ENCODE measurements around the gene ACADVL. TPM values are rescaled to one million over a fixed set of nuclear protein-coding genes. Genes with fewer than 3 reads are reported as not detected.

Gene ACADVL
- total RNA-seq, 1 donor, result 163 TPM

DNA sequence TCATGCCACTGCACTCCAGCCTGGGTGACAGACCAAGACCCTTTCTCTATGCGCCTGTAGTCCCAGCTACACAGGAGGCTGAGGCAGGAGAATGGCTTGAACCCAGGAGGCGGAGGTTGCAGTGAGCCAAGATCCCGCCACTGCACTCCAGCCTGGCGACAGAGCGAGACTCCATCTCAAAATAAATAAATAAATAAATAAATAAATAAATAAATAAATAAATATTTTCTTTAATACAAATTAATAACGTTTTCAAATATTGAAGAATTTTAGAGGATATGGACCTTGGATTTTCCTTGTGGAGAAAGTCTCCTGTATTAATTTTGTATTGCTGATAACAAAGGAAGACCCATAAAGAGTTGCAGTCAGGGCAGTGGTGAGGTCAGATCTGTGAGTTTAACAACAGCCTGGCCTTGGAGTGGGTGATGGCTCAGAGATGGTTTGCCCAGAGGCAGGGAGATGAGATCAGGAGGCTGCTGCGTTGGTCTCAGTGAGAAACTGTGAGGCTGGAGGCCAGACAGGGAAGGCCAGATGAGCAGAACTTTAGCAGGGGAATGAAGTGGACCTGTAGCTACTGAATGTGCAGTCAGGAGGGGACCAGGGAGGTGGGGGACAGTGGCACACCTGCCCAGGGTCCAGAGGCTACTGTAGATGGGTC lies 36.2 kb upstream of the ACADVL start:
- Histone ChIP-seq H3K27ac (ENCODE audit: low read depth, low read length) (no peak overlapping the region), H3K79me2 (ENCODE audit: insufficient read depth, low read length) (no peaks in the 10 kb centered on the region), H3K4me3 (ENCODE audit: insufficient read depth, low read length) (no peak overlapping the region), H2AFZ (ENCODE audit: low read length) (no peak overlapping the region), H3K4me2 (ENCODE audit: insufficient read depth, low read length) (no peak overlapping the region), H3K36me3 (ENCODE audit: insufficient read depth, low read length) (peaks cover 4% of the 10 kb centered on the region), H3K4me1 (ENCODE audit: insufficient read depth, low read length) (no peaks in the 10 kb centered on the region), H4K20me1 (ENCODE audit: insufficient read depth, low read length) (no peaks in the 10 kb centered on the region), H3K9me3 (ENCODE audit: low read depth, low read length) (no peaks in the 10 kb centered on the region), H3K27me3 (ENCODE audit: insufficient read depth, low read length) (no peaks in the 10 kb centered on the region)
- DNase-seq (ENCODE audit: insufficient read length, low spot score, missing footprints), result peak; percentile 54
- TF ChIP-seq CTCF (IDR thresholded peaks at IDR 0.05; ENCODE audit: extremely low read depth, low read depth, low read length), result no peak

GRCh38 chr17:7184091-7184488 lies 35.6 kb upstream of the ACADVL start:
- H3K9me3 ChIP-seq (ENCODE audit: low read depth, low read length), result no peaks in the 10 kb centered on the region
- no peak overlapping the region for H2AFZ ChIP-seq (ENCODE audit: low read length)
- no peak overlapping the region for H3K4me3 ChIP-seq (ENCODE audit: insufficient read depth, low read length)
- no peak for DNase-seq (ENCODE audit: insufficient read length, low spot score, missing footprints)
- no peaks in the 10 kb centered on the region for H3K79me2 ChIP-seq (ENCODE audit: insufficient read depth, low read length)
- no peak overlapping the region for H3K4me2 ChIP-seq (ENCODE audit: insufficient read depth, low read length)
- peaks cover 4% of the 10 kb centered on the region for H3K36me3 ChIP-seq (ENCODE audit: insufficient read depth, low read length)
- H3K27me3 ChIP-seq (ENCODE audit: insufficient read depth, low read length), result no peaks in the 10 kb centered on the region
- no peaks in the 10 kb centered on the region for H4K20me1 ChIP-seq (ENCODE audit: insufficient read depth, low read length)
- TF ChIP-seq CTCF (IDR thresholded peaks at IDR 0.05; ENCODE audit: extremely low read depth, low read depth, low read length), result no peak
- H3K27ac ChIP-seq (ENCODE audit: low read depth, low read length), result no peak overlapping the region
- H3K4me1 ChIP-seq (ENCODE audit: insufficient read depth, low read length), result no peaks in the 10 kb centered on the region

DNA sequence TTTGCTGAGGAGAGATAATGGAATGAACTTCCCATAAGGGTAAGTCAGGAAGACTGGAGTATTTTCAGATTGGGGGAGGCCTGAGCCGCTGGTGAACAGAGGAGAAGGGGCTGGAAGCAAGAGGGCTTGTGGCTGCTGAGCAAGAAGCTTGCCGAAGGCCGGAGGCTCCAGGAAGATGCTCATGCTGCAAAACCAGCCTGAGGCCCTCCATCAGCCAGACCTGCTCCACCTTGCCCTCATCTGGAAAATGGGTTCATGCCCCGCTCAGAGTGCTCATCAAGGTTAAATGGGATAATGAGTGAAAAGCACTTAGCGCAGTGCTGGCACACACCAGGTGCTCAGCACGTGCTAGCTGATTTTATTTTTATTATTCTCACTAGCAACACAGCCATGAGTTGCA lies 35.1 kb upstream of the ACADVL start:
- no peak for TF ChIP-seq CTCF (IDR thresholded peaks at IDR 0.05; ENCODE audit: extremely low read depth, low read depth, low read length)
- Histone ChIP-seq H3K27ac (ENCODE audit: low read depth, low read length) (no peak overlapping the region), H3K9me3 (ENCODE audit: low read depth, low read length) (no peaks in the 10 kb centered on the region), H3K27me3 (ENCODE audit: insufficient read depth, low read length) (no peaks in the 10 kb centered on the region), H3K4me1 (ENCODE audit: insufficient read depth, low read length) (no peaks in the 10 kb centered on the region), H3K79me2 (ENCODE audit: insufficient read depth, low read length) (no peaks in the 10 kb centered on the region), H3K4me2 (ENCODE audit: insufficient read depth, low read length) (no peak overlapping the region), H2AFZ (ENCODE audit: low read length) (no peak overlapping the region), H3K4me3 (ENCODE audit: insufficient read depth, low read length) (no peak overlapping the region), H3K36me3 (ENCODE audit: insufficient read depth, low read length) (peaks cover 4% of the 10 kb centered on the region), H4K20me1 (ENCODE audit: insufficient read depth, low read length) (no peaks in the 10 kb centered on the region)
- DNase-seq (ENCODE audit: insufficient read length, low spot score, missing footprints), result peak; percentile 35

GRCh38 chr17:7186241-7186640 lies 33.5 kb upstream of the ACADVL start:
- H2AFZ ChIP-seq (ENCODE audit: low read length), result no peak overlapping the region
- peak; percentile 19 for TF ChIP-seq CTCF (IDR thresholded peaks at IDR 0.05; ENCODE audit: extremely low read depth, low read depth, low read length)
- no peaks in the 10 kb centered on the region for H3K4me1 ChIP-seq (ENCODE audit: insufficient read depth, low read length)
- H3K36me3 ChIP-seq (ENCODE audit: insufficient read depth, low read length), result peaks cover 11% of the 10 kb centered on the region
- H3K4me2 ChIP-seq (ENCODE audit: insufficient read depth, low read length), result no peak overlapping the region
- H3K79me2 ChIP-seq (ENCODE audit: insufficient read depth, low read length), result no peaks in the 10 kb centered on the region
- no peak overlapping the region for H3K27ac ChIP-seq (ENCODE audit: low read depth, low read length)
- no peaks in the 10 kb centered on the region for H3K27me3 ChIP-seq (ENCODE audit: insufficient read depth, low read length)
- H3K4me3 ChIP-seq (ENCODE audit: insufficient read depth, low read length), result no peak overlapping the region
- no peaks in the 10 kb centered on the region for H4K20me1 ChIP-seq (ENCODE audit: insufficient read depth, low read length)
- DNase-seq (ENCODE audit: insufficient read length, low spot score, missing footprints), result peak; percentile 92
- H3K9me3 ChIP-seq (ENCODE audit: low read depth, low read length), result no peaks in the 10 kb centered on the region

Data from osteoblast (primary cell).